HuH-7 (cell line): Measurements from ENCODE around the gene CCN2.

Source experiments
- DNase-seq: peaks from one replicate; pipeline ENCODE4 v3.0.0; 2011; ENCODE audit warnings: low spot score

CCN2 gene

DNA sequence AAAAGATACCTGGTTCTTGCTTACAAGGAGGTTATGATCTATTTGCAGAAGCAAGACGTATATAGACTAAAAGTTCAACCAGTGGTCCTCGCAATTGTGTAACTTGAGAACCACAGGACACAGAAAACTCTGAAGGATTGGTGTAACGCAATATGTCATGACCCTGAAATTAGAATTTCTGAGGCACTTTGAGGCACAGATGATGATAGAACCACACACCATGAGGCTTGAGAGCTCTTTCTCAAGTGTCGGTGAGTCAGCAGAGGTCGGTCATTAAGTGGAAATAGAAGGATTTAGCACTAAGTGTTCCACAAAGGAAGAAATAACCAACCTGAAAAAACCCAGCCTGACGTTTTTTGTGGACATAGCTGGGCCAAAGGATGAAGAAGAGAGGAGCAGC lies 15.3 kb upstream of the CCN2 start:
- no peak for DNase-seq

DNA sequence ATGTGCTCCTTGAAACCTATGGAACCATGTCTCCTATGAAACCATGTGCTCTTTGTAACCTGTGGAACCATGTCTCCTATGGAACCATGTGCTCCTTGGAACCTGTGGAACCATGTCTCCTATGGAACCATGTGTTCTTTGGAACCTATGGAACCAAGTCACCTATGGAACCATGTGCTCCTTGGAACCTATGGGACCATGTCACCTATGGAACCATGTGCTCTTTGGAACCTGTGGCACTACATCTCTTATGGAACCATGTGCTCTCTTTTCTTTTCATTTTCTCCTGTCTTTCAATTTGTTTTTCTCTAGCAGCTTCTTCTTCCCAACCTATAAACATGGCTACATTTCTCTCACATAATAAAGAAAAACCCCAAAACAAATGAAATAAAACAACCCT lies 11.9 kb upstream of the CCN2 start:
- DNase-seq = no peak

DNA sequence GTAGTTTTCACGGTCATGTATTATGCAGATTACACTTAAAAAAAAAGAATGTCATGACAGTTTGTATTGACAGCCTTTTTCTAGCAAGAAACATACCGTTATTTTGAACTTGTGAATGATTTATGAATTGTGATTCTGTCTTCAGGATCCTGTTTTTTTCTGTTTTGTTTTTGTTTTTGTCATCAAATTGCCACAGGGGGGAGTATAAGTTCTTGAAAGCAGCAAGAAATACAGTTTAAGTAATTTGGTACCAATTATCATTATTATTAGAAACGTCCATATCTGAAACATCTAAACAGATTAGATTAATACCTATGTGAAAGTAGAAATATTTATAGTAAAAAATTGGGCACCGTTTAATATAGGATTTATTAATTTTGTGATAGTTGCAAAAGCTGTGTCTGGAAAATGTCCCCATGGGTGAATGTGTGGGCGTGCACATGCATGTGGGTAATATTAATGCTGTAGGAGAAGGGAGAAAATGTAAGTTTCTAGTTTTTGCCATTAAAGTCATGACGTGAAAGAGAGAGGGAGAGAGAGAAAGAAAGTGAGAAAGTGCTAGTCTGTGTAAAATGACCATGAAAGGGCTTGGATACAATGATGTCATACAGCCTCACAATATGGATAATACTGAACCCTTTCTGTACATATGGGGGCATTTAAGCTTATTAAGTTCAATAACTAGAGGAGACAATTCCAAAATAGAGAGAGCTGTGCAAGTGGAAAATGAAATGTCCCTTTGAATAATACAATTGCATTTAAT lies 9.4 kb upstream of the CCN2 start:
- no peak for DNase-seq

DNA sequence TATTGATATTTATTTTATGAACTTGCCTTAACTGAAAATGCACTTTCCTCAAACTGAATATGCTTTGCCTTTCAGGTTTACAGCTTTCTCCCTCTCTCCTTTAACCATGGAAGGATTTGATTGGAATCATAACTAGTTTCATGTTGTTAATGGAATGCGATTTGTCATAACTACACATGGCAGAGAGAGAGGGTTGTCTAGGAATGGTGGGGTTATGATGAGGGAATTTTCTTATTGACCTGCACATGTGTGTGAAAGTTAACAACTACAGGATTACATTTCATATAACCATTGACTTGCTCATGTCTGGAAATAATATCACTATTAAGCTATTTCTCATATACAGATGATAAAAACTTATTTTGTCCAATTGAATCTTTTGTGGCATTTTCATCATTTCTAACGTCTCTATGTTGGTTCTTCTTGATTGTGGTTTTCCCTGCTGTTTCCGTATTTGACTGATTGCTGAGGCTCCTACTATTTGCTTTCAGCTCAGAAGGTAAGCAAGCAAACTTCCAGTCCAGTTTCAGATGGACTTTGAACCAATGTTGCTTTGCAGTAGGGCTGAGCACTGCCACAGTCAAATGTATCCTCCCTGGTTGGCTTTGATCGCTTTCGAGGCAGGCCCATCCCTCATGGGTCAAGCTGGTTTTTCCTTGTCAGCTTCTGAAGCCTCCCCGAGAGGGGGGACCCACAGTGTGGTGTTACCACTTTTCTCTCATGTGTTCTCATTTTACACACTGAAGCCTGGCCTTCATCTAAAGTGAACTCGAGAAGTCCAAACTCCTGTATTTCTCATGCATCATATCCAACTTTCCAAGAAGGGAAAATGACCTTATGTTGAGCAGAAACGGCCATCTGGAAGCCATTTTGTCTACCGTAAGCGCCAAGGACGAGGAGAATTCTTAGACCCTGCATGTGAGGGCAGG lies 7.6 kb upstream of the CCN2 start:
- peak; percentile 74 for DNase-seq

DNA sequence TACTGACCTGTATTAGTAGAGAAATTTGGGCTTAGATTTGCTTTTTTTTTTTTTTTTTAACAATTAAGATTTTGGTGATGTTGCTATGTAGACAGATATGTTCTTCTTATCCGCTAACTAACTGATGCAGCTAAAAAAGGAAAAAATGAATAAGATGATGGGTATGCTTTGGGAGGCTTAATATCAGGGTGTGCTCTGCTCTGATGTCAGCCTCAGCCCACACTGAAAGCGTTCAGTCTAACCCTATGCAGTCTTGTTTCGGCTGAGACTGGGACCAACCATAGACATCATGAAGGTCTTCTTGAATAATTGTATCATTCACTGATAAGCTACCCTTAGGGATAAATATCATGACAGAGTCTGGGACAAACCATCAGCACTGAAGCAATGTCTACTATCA lies 6.9 kb upstream of the CCN2 start:
- no peak for DNase-seq

DNA sequence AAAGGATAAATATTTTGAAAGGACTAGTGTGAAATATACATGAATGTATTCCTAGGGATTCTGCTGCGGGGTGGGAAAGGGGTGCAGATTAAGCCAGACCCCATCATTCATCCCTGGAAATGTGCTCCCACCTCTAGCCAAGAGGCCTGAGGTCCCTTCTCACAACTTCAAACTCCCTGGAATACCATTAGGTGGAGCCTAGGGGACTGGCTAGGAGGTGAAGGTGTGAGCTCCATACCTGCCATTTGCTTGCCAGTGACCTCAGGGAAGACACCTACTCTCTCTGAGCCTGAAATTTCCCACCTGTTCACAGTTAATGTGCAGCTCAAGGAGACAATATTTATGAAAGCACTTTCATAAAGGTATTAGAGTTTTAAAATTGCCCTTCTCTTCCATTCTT lies 4.7 kb upstream of the CCN2 start:
- no peak for DNase-seq

DNA sequence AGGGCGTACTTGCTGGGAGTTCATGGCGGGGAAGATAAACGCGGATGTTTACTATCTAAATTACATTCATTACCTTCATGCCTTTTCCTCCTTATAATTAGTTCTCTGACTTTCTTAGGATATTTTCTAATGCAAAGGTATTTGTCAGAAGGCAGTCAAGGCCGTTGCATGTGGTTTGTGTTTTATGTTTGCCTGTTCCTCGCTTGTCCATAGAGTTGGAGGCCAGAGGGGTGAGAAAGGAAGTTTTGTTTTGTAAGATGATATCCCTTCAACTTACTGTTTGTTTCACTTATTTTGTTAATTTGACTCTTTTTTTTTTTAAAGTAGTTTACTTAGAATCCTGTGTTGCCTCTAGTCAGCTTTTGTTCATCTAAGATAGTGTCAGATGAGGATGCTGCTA lies 4.0 kb upstream of the CCN2 start:
- no peak for DNase-seq

DNA sequence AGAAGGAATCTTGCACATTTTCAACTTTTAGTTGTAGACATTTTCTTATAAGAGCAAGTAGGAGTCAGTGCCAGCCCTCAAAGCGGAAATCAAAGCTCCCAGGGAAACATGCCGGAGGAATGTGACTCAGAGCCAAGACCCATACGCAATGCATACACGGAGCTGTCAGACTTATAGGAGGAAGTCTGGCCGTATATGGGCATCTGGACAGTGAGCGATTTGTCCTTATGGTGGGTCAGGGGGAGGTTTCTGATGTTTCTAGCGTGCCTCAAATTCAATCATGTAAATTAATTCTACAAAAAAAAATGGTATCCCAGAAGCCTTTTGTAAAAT lies 3.6 kb upstream of the CCN2 start:
- DNase-seq = no peak

DNA sequence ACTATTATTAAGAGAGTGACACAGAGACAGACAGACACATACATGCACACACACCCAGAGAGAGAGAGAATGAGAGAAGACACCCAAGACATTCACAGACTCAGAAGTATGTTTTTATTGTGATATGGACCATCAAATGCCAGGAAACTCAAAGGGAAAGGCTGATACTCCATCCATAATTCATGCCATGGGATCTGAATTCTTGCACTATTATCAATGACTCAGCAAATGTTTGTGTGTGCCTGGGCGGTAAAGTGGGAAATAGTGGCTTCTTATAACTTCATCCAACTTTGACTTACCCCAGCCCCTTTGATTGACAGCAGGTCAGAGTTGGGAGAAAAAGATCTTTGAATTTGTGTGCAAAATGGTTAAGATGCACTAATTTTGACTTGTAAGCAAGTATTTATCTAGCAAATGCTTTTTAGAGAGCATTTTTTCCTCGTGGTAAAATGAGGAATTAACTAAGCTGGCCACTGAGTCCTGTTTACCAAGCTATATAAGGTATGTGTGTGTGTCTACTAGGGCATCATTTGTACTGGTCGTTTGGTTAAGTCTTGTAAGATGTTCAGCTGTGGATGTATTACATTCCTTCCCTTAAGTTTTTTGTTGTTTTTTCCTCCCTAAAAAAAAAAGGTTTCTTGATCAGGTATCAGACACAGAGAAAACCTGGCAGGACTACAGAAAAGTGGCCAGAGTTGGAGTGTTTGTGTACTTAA lies 3.0 kb upstream of the CCN2 start:
- no peak for DNase-seq

DNA sequence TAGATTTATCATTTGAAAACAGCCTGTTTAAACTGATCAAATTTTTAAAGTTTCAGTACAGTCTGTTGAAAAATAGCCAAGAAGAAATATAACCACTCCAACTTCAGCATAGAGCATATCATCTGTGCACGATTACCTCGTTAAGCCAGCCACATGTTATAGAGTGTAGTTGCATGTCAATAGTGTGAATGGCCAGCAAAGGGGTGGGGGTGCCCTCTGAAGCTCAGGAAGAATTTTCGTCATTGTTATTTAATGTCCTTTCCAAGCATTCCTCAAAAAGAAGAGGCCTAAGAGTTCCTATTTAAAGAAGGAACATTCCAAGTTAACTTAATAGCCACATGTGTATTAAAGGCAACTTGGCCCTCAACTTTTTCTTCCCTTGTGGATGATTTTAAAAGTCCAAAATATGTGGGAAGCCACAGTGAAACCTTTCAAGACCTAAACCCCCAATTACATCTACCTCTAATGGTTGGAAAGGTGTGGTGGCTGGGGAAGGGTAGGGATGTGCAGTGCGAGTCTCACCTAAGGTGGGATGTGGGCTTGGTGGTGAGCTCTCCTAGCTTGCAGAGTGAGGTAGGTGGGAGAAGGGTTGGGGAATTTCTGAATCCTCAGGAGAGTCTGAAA lies 1.8 kb upstream of the CCN2 start:
- no peak for DNase-seq

DNA sequence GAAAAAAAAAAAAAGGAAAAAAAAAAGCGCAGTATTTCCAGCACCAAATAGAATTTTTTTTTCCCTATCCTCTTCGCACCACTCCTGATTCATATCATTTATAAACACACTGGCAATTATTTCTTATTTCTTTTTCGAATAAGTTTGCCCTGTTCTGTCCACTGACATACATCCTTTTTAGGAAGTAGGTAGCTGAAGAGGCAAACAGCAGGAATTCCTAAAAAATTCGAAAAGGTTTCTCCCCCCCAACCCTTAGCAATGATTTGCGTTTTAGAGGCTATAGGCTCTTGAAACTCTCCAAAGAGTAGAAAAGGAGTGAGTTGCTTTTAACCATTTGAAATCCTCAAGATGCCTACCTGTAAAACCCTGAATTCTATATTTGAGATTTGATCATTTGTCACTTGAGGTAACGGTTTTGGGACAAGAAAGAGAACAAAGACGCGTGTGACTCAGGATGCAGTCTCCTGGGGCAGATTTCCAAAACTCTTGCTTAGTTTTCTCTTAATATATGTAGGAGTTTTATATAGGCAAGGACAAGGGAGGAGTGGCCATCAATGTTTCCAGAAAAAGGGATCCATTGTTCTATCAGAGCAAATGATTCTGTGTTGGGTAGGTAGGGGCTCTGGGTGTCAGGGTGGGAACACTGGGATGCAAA lies 531 bp upstream of the CCN2 start:
- no peak for DNase-seq

DNA sequence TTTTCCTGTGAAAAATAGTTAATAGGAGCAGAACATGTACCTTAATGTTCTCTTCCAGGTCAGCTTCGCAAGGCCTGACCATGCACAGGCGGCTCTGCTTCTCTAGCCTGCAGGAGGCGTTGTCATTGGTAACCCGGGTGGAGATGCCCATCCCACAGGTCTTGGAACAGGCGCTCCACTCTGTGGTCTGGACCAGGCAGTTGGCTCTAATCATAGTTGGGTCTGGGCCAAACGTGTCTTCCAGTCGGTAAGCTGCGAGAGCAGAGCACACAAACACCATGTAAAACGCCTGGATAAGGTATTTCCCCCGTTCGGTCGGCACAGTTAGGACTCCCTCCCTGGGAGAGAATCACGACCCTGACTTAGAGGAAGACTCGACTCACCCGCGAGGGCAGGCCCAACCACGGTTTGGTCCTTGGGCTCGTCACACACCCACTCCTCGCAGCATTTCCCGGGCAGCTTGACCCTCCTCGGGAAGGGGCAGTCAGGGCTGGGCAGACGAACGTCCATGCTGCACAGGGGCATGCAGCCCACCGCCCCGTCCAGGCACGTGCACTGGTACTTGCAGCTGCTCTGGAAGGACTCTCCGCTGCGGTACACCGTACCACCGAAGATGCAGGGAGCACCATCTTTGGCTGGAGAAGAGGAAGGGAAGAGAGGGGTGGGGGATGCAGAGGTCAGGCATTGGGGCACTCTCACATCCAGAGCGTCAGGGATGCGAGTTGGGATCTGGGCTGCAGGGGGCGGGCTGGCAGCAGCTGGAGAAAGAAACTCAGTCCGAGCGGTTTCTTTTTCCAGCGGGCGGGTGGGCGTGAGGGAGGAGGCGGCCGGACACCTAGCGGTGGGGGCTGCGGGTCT lies 1.0 kb downstream of the CCN2 start:
- DNase-seq = peak; percentile 73

DNA sequence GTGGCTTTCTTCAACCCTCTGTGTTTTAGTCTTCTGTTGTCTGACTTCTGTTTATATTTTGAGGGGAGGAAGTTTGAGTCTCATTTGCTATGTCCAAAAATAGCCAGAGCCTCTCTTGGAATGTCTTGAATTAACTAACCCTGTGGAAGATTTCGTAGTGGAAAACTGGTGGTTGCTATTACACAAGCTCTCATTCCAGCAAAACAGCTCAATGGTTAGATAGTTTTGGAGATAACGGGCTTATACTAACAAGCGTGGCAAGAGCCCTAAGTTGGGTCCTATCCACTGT lies 1.6 kb downstream of the CCN2 start:
- DNase-seq = no peak

DNA sequence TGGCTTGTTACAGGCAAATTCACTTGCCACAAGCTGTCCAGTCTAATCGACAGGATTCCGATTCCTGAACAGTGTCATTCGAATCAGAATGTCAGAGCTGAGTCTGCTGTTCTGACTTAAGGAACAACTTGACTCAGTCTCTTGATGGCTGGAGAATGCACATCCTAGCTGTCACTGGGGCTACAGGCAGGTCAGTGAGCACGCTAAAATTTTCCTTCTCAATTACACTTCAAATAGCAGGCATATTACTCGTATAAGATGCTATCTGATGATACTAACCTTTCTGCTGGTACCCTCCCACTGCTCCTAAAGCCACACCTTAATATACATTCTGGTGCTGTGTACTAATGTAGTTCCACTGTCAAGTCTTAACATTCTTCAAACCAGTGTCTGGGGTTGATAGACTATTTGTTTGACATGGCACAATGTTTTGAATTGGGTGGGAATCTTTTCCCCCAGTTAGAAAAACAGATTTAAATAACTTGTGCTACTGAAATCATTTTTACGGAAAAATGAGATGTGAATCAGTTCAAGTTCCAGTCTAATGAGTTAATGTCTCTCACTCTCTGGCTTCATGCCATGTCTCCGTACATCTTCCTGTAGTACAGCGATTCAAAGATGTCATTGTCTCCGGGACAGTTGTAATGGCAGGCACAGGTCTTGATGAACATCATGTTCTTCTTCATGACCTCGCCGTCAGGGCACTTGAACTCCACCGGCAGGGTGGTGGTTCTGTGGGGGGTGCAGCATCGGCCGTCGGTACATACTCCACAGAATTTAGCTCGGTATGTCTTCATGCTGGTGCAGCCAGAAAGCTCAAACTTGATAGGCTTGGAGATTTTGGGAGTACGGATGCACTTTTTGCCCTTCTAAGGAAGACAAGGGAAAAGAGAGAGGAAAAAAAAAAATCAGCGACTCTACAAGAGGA lies 2.2 kb downstream of the CCN2 start:
- DNase-seq = no peak

DNA sequence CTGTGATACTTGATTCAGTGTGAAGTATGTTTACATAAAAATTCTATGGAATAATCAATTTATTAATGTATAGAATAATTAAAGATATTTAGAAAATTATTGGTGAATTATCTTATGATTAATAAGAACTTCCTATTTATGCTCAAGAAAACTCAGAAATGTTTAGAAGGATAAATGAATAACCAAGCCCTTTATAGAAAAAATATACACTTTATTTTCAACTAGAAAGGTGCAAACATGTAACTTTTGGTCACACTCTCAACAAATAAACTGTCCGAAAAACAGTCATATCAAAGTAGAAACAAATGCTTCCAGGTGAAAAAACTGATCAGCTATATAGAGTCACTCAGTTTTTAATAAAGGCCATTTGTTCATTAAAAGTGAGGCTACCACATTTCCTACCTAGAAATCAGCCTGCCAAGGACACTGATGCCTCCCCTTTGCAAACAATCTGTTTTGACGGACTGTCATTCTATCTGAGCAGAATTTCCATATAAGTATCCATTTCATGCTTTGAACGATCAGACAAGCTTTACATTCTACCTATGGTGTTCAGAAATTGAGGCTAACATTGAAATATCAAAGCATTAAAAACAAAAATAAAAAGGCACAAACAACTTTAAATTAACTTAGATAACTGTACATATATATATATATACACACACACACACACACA lies 3.0 kb downstream of the CCN2 start:
- no peak for DNase-seq

DNA sequence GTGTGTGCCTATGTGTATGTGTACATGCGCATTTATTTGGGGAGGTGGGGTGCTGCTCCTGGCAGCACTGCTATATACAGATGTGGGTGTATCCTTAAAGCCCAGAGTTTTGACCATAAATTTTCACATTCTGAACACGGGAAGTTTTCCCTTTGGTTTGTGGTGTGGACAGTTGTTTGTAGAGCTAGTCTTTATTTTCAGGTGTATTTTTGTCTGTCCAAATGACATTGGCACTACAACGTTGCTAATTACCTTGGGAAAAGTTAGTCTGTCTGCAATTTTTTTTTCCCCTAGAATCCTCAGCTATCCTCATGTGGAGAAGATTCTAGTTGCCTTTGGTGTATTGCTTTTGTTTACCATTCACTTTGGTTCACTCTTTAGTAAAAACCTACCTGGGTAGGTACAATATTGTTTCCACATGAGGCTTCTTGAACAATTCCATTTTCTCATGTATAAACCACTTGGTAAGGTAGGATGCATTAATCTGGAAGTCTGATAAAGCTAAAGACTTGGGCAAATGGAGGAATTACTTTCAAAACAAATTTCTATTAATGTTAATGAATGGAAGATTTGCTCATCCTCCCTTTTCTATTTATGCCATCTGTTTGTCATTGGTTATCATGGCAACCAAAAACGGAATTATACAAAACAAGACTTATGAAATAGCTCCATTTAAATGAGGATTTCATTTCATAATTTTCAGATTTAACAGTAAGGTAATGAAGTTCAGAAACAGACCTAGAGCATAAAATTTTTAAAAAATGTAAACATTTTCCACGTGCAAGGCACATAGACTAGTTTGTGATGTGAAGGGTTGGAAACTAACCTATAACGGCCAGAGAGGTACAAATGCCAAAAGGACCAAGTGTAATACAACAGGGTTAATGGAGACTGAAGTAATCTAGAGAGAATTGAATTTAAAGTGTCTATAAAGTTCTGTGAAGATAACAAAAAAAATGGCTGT lies 3.9 kb downstream of the CCN2 start:
- DNase-seq = no peak

DNA sequence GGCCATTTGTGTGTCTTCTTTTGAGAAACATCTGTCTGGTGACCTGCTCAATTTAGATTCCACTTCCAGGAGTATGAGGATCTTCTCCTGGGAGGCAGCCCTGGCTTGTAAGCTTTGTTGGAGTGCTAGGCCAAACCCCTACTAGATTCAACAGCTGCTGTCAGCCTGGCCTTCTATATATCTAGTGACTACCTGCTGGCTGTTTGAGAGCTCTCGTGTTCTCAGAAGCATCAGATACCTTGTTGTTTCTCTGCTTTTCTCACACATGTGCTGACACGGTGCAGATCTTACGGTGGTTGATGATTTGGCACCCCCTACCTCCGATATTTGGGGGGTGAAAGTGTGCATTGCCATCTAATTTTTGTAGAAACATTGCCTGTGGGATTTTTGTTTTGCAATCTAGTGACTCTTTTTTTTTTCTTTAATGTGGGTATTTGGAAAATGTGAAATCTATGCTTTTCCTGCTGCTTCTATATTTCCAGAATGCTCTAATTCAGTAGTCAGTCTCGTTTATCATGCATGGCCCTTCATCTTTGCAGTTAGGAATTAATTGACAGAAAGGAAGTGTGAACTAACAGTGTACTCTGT lies 4.7 kb downstream of the CCN2 start:
- no peak for DNase-seq

DNA sequence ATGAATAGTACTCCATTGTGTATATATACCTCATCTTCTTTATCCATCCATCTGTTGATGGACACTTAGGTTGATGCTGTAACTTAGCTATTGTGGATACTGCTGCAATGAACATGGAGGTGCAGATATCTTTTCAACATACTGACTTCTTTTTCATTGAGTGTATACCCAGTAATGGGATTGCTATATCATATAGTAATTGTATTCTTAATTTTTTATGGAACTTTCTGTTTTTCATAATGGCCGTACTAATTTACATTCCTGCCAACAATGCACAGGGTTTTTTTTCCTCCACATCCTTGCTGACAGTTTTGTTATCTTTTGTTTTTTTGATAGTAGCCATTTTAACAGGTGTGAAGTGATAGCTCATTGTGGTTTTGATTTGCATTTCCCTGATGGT lies 5.2 kb downstream of the CCN2 start:
- no peak for DNase-seq
